Bronchial epithelial cell (primary cell): Measurements from ENCODE around the gene TYW1B. TPM values are rescaled to one million over a fixed set of nuclear protein-coding genes. Genes with fewer than 3 reads are reported as not detected.
"Not testable (repeated sequence)": the region's sequence is repeated elsewhere in the genome, so short reads cannot be mapped to it uniquely, and the experiment has no call there.

Experiments
- DNase-seq: peaks from one replicate; pipeline ENCODE4 v3.0.0-alpha.2; 2010; ENCODE audit warnings: low read depth
- FAIRE-seq: peaks from 2 replicates; lab custom pipeline; 2011; peaks lifted over from hg19 to GRCh38; lab: Jason Lieb, UNC
- H3K27me3 ChIP-seq: 2 replicates; pipeline ENCODE4 v1.5.1; 2011; ENCODE audit warnings: low read length; ENCODE audit not compliant: control insufficient read depth, insufficient read depth
- H3K36me3 ChIP-seq: 2 replicates; pipeline ENCODE4 v1.5.1; 2011; ENCODE audit warnings: low read length; ENCODE audit not compliant: control insufficient read depth, insufficient read depth
- H3K4me3 ChIP-seq: 2 replicates; pipeline ENCODE4 v1.5.1; 2011; ENCODE audit warnings: mild to moderate bottlenecking, low read depth, low read length, control low read depth
- CTCF ChIP-seq: IDR thresholded peaks from 2 replicates; pipeline ENCODE4 v1.5.1; 2011; ENCODE audit warnings: mild to moderate bottlenecking, moderate library complexity, low read length, control low read depth, inconsistent platforms; ENCODE audit not compliant: insufficient read depth, severe bottlenecking
- total RNA-seq: library from RNA; depleted of rRNA; stranded (reverse); fragments of >200 nt; gene quantifications from 2 replicates; pipeline ENCODE4 v1.2.1, GENCODE V29; 2014

TYW1B gene
- total RNA-seq, 1 donor from 2014 or later = 2.6 TPM

- not testable (repeated sequence) for H3K27me3 ChIP-seq, H3K36me3 ChIP-seq, FAIRE-seq
- peak overlapping the region; percentile 57 for H3K4me3 ChIP-seq
- DNase-seq = peak; percentile 75
- peak; percentile 45 for TF ChIP-seq CTCF
These were observed 1.8 kb upstream of the TYW1B start for GRCh38 chr7:72829687-72830354.

GRCh38 chr7:72829291-72829686, 1.3 kb upstream of the TYW1B start:
- peak; percentile 96 for DNase-seq
- not testable (repeated sequence) for H3K36me3 ChIP-seq, H3K27me3 ChIP-seq, FAIRE-seq
- H3K4me3 ChIP-seq = peak overlapping the region; percentile 57

GRCh38 chr7:72823765-72824732, 4.0 kb downstream of the TYW1B start:
- H3K27me3 ChIP-seq, FAIRE-seq, H3K4me3 ChIP-seq, H3K36me3 ChIP-seq: not testable (repeated sequence)
- peak; percentile 52 for DNase-seq

- H3K27me3 ChIP-seq, H3K36me3 ChIP-seq, H3K4me3 ChIP-seq, FAIRE-seq: not testable (repeated sequence)
- peak; percentile 34 for DNase-seq
These were observed 5.5 kb downstream of the TYW1B start for GRCh38 chr7:72822497-72822896.

- not testable (repeated sequence) for H3K36me3 ChIP-seq, H3K27me3 ChIP-seq, DNase-seq, FAIRE-seq, H3K4me3 ChIP-seq
These were observed 9.2 kb downstream of the TYW1B start for GRCh38 chr7:72818663-72819361.

- not testable (repeated sequence) for H3K36me3 ChIP-seq, FAIRE-seq, DNase-seq, H3K27me3 ChIP-seq, H3K4me3 ChIP-seq
These were observed 10.3 kb downstream of the TYW1B start for GRCh38 chr7:72817661-72818060.

GRCh38 chr7:72816370-72817157, 11.4 kb downstream of the TYW1B start:
- not testable (repeated sequence) for H3K27me3 ChIP-seq, DNase-seq, H3K4me3 ChIP-seq, H3K36me3 ChIP-seq, FAIRE-seq

GRCh38 chr7:72810437-72810836, 17.6 kb downstream of the TYW1B start:
- not testable (repeated sequence) for H3K36me3 ChIP-seq, H3K4me3 ChIP-seq, FAIRE-seq, DNase-seq, H3K27me3 ChIP-seq

GRCh38 chr7:72808511-72808910, 19.5 kb downstream of the TYW1B start:
- not testable (repeated sequence) for FAIRE-seq, H3K4me3 ChIP-seq, DNase-seq, H3K27me3 ChIP-seq, H3K36me3 ChIP-seq

GRCh38 chr7:72806851-72807250, 21.1 kb downstream of the TYW1B start:
- DNase-seq, H3K36me3 ChIP-seq, H3K4me3 ChIP-seq, FAIRE-seq, H3K27me3 ChIP-seq: not testable (repeated sequence)
